ENCODE results near the gene NAALADL1. TPM values are rescaled to one million over a fixed set of nuclear protein-coding genes. Genes with fewer than 3 reads are reported as not detected.

The NAALADL1 gene
- total RNA-seq, 1 donor from 2014 or later = 21.7 TPM

GRCh38 chr11:65090628-65091027 is 32.3 kb upstream of the NAALADL1 start:
- no peak for DNase-seq (ENCODE audit: low read depth)
- Histone ChIP-seq H3K36me3 (ENCODE audit: control insufficient read depth, insufficient read depth, low read length) (no peaks in the 10 kb centered on the region), H3K27me3 (ENCODE audit: control insufficient read depth, insufficient read depth, low read length) (no peaks in the 10 kb centered on the region), H3K4me3 (ENCODE audit: low read depth, low read length) (no peak overlapping the region)
- no peak for TF ChIP-seq CTCF (IDR thresholded peaks at IDR 0.05; ENCODE audit: insufficient read depth, low read length, poor library complexity, severe bottlenecking)

- DNase-seq (ENCODE audit: low read depth) = no peak
- Histone ChIP-seq H3K4me3 (ENCODE audit: low read depth, low read length) (no peak overlapping the region), H3K27me3 (ENCODE audit: control insufficient read depth, insufficient read depth, low read length) (no peaks in the 10 kb centered on the region), H3K36me3 (ENCODE audit: control insufficient read depth, insufficient read depth, low read length) (no peaks in the 10 kb centered on the region)
- TF ChIP-seq CTCF (IDR thresholded peaks at IDR 0.05; ENCODE audit: insufficient read depth, low read length, poor library complexity, severe bottlenecking) = no peak
Measured at GRCh38 chr11:65089621-65090020, 31.3 kb upstream of the NAALADL1 start.

GRCh38 chr11:65087827-65088226 is 29.5 kb upstream of the NAALADL1 start:
- no peaks in the 10 kb centered on the region for H3K27me3 ChIP-seq (ENCODE audit: control insufficient read depth, insufficient read depth, low read length)
- H3K36me3 ChIP-seq (ENCODE audit: control insufficient read depth, insufficient read depth, low read length) = no peaks in the 10 kb centered on the region
- H3K4me3 ChIP-seq (ENCODE audit: low read depth, low read length) = no peak overlapping the region
- DNase-seq (ENCODE audit: low read depth) = no peak
- no peak for TF ChIP-seq CTCF (IDR thresholded peaks at IDR 0.05; ENCODE audit: insufficient read depth, low read length, poor library complexity, severe bottlenecking)

- DNase-seq (ENCODE audit: low read depth) = no peak
- Histone ChIP-seq H3K4me3 (ENCODE audit: low read depth, low read length) (no peak overlapping the region), H3K27me3 (ENCODE audit: control insufficient read depth, insufficient read depth, low read length) (no peaks in the 10 kb centered on the region), H3K36me3 (ENCODE audit: control insufficient read depth, insufficient read depth, low read length) (no peaks in the 10 kb centered on the region)
- TF ChIP-seq CTCF (IDR thresholded peaks at IDR 0.05; ENCODE audit: insufficient read depth, low read length, poor library complexity, severe bottlenecking) = no peak
Measured at GRCh38 chr11:65087216-65087615, 28.9 kb upstream of the NAALADL1 start.

GRCh38 chr11:65086809-65087208 is 28.5 kb upstream of the NAALADL1 start:
- no peaks in the 10 kb centered on the region for H3K36me3 ChIP-seq (ENCODE audit: control insufficient read depth, insufficient read depth, low read length)
- no peak for TF ChIP-seq CTCF (IDR thresholded peaks at IDR 0.05; ENCODE audit: insufficient read depth, low read length, poor library complexity, severe bottlenecking)
- no peaks in the 10 kb centered on the region for H3K27me3 ChIP-seq (ENCODE audit: control insufficient read depth, insufficient read depth, low read length)
- no peak for DNase-seq (ENCODE audit: low read depth)
- no peak overlapping the region for H3K4me3 ChIP-seq (ENCODE audit: low read depth, low read length)

- no peak for TF ChIP-seq CTCF (IDR thresholded peaks at IDR 0.05; ENCODE audit: insufficient read depth, low read length, poor library complexity, severe bottlenecking)
- Histone ChIP-seq H3K27me3 (ENCODE audit: control insufficient read depth, insufficient read depth, low read length) (no peaks in the 10 kb centered on the region), H3K4me3 (ENCODE audit: low read depth, low read length) (no peak overlapping the region), H3K36me3 (ENCODE audit: control insufficient read depth, insufficient read depth, low read length) (peaks cover 1% of the 10 kb centered on the region)
- DNase-seq (ENCODE audit: low read depth) = no peak
Measured at GRCh38 chr11:65085446-65085845, 27.1 kb upstream of the NAALADL1 start.
